Measurements from ENCODE around the gene TUBGCP3. TPM values are rescaled to one million over a fixed set of nuclear protein-coding genes. Genes with fewer than 3 reads are reported as not detected.

TUBGCP3 gene
- total RNA-seq, 2 experiments from 2014 or later = 19.4 to 36.2 TPM

DNA sequence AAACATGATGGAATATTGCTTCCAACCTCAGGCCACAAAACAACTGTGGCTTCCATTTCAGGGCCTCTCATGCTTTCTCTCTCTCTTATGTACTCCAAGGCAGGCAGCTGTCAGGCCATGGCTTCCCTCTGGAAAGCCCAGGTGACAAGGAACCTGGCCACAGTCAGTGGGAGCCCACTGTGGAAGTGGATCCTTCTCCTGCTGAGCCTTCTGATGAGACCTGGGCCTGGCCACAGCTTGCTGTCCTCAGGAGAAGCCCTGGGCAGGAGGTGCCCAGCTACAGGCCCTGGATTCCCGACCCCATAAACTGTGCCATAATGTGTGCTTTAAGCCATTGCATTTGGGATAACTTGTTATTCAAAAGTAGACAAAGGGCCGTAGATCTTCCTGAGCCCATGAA lies 140.6 kb downstream of the TUBGCP3 start:
- Histone ChIP-seq H3K4me1 (ENCODE audit: insufficient read depth, low read length, poor library complexity, severe bottlenecking) (no peaks in the 10 kb centered on the region), H3K9me2 (ENCODE audit: insufficient read depth, low read length) (no peaks in the 10 kb centered on the region), H3K27ac (ENCODE audit: low read depth, low read length, poor library complexity, severe bottlenecking) (no peak overlapping the region), H4K20me1 (ENCODE audit: insufficient read depth, low read length) (no peaks in the 10 kb centered on the region), H3K79me2 (ENCODE audit: insufficient read depth, low read depth, low read length) (no peaks in the 10 kb centered on the region), H3K4me3 (ENCODE audit: low read depth, low read length, poor library complexity, severe bottlenecking) (no peak overlapping the region), H3K4me2 (ENCODE audit: low read length) (no peak overlapping the region), H3K9me3 (ENCODE audit: low read length) (no peaks in the 10 kb centered on the region), H2AFZ (ENCODE audit: low read length) (no peak overlapping the region), H3K36me3 (ENCODE audit: insufficient read depth, low read length) (no peaks in the 10 kb centered on the region)
- CTCF ChIA-PET (ENCODE audit: unreplicated experiment) = no interaction called here
- DNase-seq (ENCODE audit: low spot score) = no peak
- TF ChIP-seq EZH2phosphoT487 (IDR thresholded peaks at IDR 0.05; ENCODE audit: borderline replicate concordance, low read depth, low read length) = no peak
- TF ChIP-seq, protein P1, sequence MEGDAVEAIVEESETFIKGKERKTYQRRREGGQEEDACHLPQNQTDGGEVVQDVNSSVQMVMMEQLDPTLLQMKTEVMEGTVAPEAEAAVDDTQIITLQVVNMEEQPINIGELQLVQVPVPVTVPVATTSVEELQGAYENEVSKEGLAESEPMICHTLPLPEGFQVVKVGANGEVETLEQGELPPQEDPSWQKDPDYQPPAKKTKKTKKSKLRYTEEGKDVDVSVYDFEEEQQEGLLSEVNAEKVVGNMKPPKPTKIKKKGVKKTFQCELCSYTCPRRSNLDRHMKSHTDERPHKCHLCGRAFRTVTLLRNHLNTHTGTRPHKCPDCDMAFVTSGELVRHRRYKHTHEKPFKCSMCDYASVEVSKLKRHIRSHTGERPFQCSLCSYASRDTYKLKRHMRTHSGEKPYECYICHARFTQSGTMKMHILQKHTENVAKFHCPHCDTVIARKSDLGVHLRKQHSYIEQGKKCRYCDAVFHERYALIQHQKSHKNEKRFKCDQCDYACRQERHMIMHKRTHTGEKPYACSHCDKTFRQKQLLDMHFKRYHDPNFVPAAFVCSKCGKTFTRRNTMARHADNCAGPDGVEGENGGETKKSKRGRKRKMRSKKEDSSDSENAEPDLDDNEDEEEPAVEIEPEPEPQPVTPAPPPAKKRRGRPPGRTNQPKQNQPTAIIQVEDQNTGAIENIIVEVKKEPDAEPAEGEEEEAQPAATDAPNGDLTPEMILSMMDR (conservative IDR thresholded peaks at IDR 0.05; ENCODE audit: low read length) = no peak
- intact Hi-C loops (cut with micrococcal nuclease; ENCODE audit: unreplicated experiment) = no loop called here
- POLR2A ChIA-PET = no interaction called here
- BruUV-seq (replicated peaks) = no TSS peak

DNA sequence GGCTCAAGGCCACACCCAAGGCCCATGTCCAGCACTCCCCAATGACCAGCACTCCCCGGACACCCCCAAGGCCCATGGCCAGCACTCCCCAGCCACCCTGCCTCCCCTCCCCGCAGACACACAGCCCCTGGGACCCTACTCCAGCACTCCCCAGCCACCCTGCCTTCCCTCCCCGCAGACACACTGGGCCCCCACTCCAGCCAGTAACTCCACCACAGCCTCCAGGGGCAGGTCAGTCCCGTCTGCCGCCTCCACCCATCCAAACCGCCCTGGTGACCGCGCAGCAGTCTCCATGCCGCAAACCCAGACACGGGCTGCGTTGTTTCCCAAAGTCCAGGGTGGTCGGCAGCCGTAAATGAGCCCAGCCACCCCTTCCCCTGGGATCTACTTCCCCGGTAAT lies 141.1 kb downstream of the TUBGCP3 start:
- Histone ChIP-seq H3K4me2 (ENCODE audit: low read length) (no peak overlapping the region), H3K4me3 (ENCODE audit: low read depth, low read length, poor library complexity, severe bottlenecking) (no peak overlapping the region), H3K79me2 (ENCODE audit: insufficient read depth, low read depth, low read length) (no peaks in the 10 kb centered on the region), H2AFZ (ENCODE audit: low read length) (no peak overlapping the region), H4K20me1 (ENCODE audit: insufficient read depth, low read length) (no peaks in the 10 kb centered on the region), H3K27ac (ENCODE audit: low read depth, low read length, poor library complexity, severe bottlenecking) (no peak overlapping the region), H3K9me3 (ENCODE audit: low read length) (no peaks in the 10 kb centered on the region), H3K36me3 (ENCODE audit: insufficient read depth, low read length) (no peaks in the 10 kb centered on the region), H3K9me2 (ENCODE audit: insufficient read depth, low read length) (no peaks in the 10 kb centered on the region), H3K4me1 (ENCODE audit: insufficient read depth, low read length, poor library complexity, severe bottlenecking) (no peaks in the 10 kb centered on the region)
- intact Hi-C loops (cut with micrococcal nuclease; ENCODE audit: unreplicated experiment) = no loop called here
- ChIA-PET POLR2A (no interaction called here), CTCF (ENCODE audit: unreplicated experiment) (no interaction called here)
- TF ChIP-seq, protein P1 (conservative IDR thresholded peaks at IDR 0.05; ENCODE audit: low read length) = no peak
- TF ChIP-seq EZH2phosphoT487 (IDR thresholded peaks at IDR 0.05; ENCODE audit: borderline replicate concordance, low read depth, low read length) = no peak
- no peak for DNase-seq (ENCODE audit: low spot score)
- no TSS peak for BruUV-seq (replicated peaks)

DNA sequence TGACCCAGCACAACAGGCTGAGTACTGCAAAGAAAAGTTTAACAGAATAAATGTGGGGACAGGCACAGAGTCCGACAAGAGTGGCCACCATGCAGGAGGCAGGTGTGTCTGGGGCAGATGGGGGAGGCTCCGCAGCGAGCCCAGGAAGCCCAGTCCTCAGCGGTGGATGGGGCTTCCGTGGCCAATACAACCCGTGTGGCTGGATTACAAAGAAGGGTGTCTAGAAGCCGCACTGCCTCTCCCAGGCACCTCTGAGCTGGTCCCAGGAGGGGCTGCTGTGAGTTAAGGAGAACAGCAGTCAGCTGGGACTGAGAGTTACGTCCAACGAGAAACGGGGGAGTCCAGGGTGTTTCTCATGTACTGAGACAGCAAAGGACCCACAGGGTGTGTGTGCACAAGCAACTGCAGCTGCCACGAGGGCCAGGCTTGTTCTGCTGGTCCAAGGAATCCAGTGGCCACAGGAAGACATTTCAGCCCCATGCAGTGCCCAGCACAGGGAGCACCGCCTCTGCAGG lies 141.5 kb downstream of the TUBGCP3 start:
- H4K20me1 ChIP-seq (ENCODE audit: insufficient read depth, low read length) = no peaks in the 10 kb centered on the region
- H2AFZ ChIP-seq (ENCODE audit: low read length) = no peak overlapping the region
- no peaks in the 10 kb centered on the region for H3K9me3 ChIP-seq (ENCODE audit: low read length)
- H3K79me2 ChIP-seq (ENCODE audit: insufficient read depth, low read depth, low read length) = no peaks in the 10 kb centered on the region
- no peaks in the 10 kb centered on the region for H3K4me1 ChIP-seq (ENCODE audit: insufficient read depth, low read length, poor library complexity, severe bottlenecking)
- H3K4me2 ChIP-seq (ENCODE audit: low read length) = no peak overlapping the region
- H3K4me3 ChIP-seq (ENCODE audit: low read depth, low read length, poor library complexity, severe bottlenecking) = no peak overlapping the region
- H3K27ac ChIP-seq (ENCODE audit: low read depth, low read length, poor library complexity, severe bottlenecking) = no peak overlapping the region
- ChIA-PET POLR2A (no interaction called here), CTCF (ENCODE audit: unreplicated experiment) (no interaction called here)
- TF ChIP-seq, protein P1 (conservative IDR thresholded peaks at IDR 0.05; ENCODE audit: low read length) = no peak
- TF ChIP-seq EZH2phosphoT487 (IDR thresholded peaks at IDR 0.05; ENCODE audit: borderline replicate concordance, low read depth, low read length) = no peak
- intact Hi-C loops (cut with micrococcal nuclease; ENCODE audit: unreplicated experiment) = no loop called here
- no TSS peak for BruUV-seq (replicated peaks)
- H3K9me2 ChIP-seq (ENCODE audit: insufficient read depth, low read length) = no peaks in the 10 kb centered on the region
- no peaks in the 10 kb centered on the region for H3K36me3 ChIP-seq (ENCODE audit: insufficient read depth, low read length)
- DNase-seq (ENCODE audit: low spot score) = no peak

All from OCI-LY7 (cell line).